HPDE6-E6E7 (cell line): Measurements from ENCODE around the gene SREBF2.
"Not testable (repeated sequence)": the region's sequence is repeated elsewhere in the genome, so short reads cannot be mapped to it uniquely, and the experiment has no call there.

Experiments used
- DNase-seq: peaks from one replicate; pipeline ENCODE4 v3.0.0; 2011; ENCODE audit warnings: missing footprints; ENCODE audit errors: extremely low spot score

The SREBF2 gene

GRCh38 chr22:41842996-41843970, 10.4 kb downstream of the SREBF2 start:
- DNase-seq, result no peak

DNA sequence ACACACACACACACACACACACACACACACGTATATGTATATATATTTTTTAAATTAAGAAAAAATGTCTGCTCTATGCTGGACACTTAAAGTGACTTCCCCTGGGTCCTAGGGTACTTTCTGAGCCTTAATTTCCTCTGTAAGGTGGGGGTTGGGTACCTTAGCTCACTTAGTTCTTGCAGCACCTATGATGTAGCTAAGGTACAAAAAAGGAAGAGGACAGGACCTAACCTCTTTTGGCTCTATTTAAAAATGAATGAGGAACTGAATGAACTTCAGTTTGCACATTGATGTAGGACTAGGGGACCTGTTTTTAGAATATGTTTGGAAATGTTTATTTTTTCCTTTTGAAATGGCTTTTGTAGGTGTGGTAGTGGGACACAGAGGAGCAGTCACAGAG, 11.1 kb downstream of the SREBF2 start:
- DNase-seq, result no peak

GRCh38 chr22:41844513-41844912, 11.6 kb downstream of the SREBF2 start:
- DNase-seq, result no peak

- no peak for DNase-seq
These were observed 12.7 kb downstream of the SREBF2 start for GRCh38 chr22:41845380-41846267.

DNA sequence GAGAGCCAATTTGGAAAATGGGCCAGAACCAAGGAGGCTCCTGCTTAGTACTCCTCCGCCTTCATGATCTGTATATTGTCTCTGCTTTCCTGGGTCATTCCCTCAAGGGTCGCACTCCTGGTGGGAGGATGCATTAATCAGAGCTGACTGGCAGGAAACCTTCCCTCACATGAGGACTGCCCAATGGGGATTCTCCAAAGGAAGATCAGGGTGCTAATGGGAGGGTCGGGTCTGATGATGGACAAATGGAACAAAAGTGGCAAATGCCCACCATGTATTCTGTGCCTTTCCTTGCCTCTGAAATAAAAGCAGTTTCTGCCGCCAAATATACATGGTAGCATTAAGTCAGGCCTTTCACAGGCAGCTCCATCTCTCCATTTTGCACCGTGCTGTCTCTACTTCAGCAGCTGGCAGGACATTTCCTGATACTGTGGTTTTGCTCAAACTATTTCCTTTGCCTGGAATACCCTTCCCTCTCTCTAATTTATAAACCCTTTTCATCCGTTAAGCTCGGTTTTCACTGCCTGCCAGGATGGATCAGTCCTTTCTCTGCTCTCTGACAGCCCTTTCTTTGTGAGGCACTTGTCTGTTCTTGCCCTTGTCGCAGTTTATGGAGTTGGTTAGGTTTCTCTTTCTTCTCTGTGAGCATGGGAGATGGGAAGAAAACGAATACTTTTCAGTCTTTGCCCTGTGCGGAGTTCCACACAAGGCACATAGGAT, 13.5 kb downstream of the SREBF2 start:
- no peak for DNase-seq

- no peak for DNase-seq
These were observed 14.4 kb downstream of the SREBF2 start for GRCh38 chr22:41847300-41847699.

GRCh38 chr22:41848468-41848867, 15.6 kb downstream of the SREBF2 start:
- DNase-seq, result no peak

GRCh38 chr22:41856469-41856868, 23.6 kb downstream of the SREBF2 start:
- DNase-seq, result no peak

- DNase-seq, result peak; percentile 73
These were observed 24.4 kb downstream of the SREBF2 start for GRCh38 chr22:41857155-41857859.

DNA sequence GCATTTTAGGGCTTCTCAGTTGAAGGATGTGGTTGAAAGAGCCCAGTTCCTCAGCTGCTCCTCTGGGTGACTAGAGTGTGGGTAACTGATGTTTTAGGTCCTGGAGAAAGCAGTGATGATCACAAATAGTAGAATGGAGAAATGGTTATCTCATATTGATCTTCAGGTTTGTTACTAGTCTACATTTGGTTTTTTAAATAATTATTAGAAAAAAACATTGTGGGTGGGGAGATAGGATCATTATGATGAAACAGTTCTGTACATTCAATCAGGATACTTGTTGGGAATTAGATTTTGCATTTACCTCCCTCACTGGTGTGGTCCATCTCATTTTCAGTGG, 24.9 kb downstream of the SREBF2 start:
- DNase-seq, result no peak

GRCh38 chr22:41862160-41862529, 29.2 kb downstream of the SREBF2 start:
- no peak for DNase-seq

DNA sequence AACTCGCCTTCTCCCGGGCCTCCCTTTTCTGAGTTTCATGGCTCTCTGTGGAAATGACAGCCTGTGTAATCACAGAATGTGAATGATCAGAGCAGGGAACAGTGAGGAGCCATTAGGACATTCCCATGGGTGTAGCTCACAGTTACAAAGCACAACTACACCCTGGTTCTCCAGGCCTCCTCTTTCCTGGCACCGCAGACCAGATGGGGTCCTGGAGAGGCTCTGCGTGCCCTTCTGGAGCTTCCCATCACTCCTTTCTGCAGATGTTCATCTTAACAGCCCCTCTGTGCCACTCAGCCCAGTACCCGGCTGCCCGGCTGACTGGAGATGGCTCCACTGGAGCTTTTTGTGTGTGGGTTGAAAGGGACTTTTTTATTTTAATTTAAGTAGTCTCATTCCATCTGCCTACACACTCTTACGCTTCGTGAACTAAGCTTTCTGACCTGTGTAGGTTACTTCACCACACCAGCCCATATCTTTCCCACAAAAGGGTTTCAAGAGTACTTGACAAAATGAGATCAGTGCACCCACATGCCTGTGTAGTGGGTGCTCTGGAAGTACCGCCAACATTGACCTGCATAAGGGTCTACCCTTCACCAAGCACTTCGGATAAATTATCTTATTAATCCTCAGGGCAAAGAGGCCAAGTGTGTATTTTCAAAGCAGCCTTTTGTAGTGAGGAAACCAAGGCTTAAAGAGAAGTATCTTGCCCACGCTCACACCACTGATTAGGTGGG, 29.8 kb downstream of the SREBF2 start:
- no peak for DNase-seq

DNA sequence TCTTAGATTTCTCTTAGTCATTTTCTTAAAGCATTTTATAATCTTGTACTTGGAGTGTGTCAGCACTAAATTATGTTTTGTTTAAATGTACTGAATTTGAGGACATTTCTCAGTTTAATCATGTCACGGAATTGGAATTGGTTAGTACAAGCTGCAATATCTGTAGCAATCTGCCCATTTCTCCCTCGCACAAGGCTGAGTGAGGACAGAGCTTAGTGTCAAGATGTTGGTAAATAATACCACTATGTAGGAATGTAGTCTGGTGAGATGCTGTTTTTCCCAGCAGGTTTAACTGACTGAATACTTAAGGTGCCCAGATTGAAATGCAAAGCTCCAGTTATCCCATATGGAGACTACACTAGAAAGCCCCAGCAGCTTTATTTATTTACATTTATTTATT, 30.6 kb downstream of the SREBF2 start:
- DNase-seq, result no peak

- DNase-seq, result no peak
These were observed 35.7 kb downstream of the SREBF2 start for GRCh38 chr22:41868556-41868955.

DNA sequence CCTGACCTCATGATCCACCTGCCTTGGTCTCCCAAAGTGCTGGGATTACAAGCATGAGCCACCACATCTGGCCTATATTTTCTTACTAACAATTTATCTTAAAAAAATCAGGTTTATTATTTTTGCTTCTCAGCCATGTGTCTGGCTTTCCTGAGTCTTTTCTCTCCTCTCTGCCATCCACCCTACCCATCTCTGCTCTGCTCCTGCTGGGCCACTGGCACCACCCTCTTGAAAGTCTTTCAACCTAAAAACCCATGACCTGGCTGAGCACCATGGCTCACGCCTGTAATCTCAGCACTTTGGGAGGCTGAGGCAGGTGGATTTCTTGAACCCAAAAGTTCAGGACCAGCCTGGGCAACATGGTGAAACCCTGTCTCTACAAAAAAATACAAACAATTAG, 37.2 kb downstream of the SREBF2 start:
- not testable (repeated sequence) for DNase-seq

- no peak for DNase-seq
These were observed 37.9 kb downstream of the SREBF2 start for GRCh38 chr22:41870786-41871185.

DNA sequence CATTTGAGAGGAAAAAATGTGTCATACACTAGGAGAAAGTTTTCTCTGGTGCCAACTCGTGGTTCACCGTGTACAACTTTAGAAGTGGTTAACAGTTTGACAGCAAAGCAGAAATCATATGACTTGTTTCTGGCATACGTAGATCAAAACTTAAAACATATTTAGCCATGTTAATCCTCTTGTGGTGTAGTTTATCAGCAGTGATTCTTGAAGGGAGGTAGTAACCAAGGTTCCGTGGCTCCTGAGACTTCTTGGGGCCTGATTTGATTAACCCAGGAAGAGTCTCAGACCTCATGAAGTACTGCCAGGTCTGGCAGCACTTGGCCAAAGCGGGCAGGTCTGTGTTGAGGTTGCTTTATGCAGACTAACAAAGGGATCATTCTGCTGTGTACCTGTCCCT, 40.5 kb downstream of the SREBF2 start:
- no peak for DNase-seq

DNA sequence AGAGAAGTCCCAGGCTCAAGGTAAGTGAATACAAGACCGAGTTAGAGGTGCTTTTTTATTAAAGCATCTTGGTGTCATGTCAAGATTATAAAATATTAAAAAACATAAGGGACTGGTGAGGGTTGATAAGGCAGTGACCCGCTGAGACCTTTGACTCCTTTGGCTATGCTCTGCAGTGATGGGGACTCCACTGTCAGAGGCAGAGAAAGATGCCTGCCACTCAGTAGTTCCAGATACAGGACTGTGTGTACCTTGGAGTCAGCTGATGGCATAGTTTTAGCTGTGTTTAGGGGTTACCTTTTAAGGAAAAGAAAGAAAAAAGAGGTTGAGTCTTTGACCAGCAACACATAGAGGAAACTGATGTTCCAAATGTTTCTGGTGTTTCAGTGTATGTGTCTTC, 41.2 kb downstream of the SREBF2 start:
- DNase-seq, result no peak

DNA sequence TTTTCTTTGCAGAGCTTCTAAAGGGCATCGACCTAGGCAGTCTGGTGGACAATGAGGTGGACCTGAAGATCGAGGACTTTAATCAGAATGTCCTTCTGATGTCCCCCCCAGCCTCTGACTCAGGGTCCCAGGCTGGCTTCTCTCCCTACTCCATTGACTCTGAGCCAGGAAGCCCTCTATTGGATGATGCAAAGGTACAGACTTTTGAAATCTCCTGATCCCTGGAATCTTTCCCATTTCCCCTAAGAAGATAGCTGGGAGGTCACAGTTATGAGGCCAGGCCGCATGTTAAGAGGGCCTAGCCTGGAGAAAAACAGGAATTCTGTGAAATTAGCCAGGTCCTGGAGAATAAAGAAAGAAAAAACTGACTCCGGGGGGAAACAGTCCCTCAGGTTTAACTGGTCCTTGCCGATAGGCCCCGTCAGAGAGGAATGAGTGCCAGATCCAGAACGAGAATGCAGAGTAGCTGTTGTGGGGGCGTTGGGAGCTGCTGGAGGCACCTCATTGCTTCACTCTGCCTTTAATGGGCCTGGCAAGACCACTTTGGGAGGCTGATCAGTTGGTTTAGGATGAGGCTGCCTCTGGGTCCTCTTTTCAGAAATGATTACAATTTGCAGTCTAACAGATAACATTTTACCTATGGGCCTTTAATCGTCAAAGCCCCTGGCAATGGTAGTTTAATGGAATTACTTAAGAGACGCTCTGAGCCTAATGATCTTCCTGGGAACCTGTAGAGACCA, 42.8 kb downstream of the SREBF2 start:
- DNase-seq, result no peak

GRCh38 chr22:41876275-41876674, 43.4 kb downstream of the SREBF2 start:
- no peak for DNase-seq
